Fibroblast of villous mesenchyme (primary cell): ENCODE measurements around the gene MAPT. TPM values are rescaled to one million over a fixed set of nuclear protein-coding genes. Genes with fewer than 3 reads are reported as not detected.

Experiments used
- DNase-seq: peaks from one replicate; pipeline ENCODE4 v3.0.0-alpha.2; 2010; ENCODE audit warnings: low read depth
- H3K4me3 ChIP-seq: 2 replicates; pipeline ENCODE4 v1.5.1; 2011; ENCODE audit warnings: low read depth, mild to moderate bottlenecking, low read length
- total RNA-seq: library from RNA; depleted of rRNA; stranded (reverse); fragments of >200 nt; gene quantifications from 2 replicates; pipeline ENCODE4 v1.2.3, GENCODE V29; 2012
- TF ChIP-seq, protein P1 (sequence below): IDR thresholded peaks from 2 replicates; pipeline ENCODE4 v1.5.1; 2012; ENCODE audit warnings: low read depth, mild to moderate bottlenecking, low read length; ENCODE audit not compliant: insufficient read depth

MAPT gene
- total RNA-seq, 1 donor: not detected

DNA sequence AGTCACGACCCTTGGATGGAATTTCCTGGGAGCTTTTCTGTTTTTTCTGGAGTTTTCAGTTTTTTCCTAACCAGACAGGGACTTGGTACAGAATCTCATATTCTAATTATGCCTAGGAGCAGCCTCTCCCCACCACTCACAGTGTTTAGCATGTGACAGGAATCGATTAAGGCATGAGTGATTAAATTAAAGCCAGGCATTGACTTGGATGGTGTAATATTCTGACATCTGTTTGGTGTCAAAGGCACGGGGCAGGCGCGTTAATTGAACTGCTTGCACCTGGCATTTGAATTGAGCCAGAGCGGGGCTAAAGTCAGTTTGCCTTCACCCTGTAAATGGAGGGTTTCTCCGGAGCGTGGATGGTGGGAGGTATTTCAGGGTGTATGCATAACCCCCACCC lies 11.9 kb downstream of the MAPT start:
- no peak overlapping the region for H3K4me3 ChIP-seq
- TF ChIP-seq, protein P1, sequence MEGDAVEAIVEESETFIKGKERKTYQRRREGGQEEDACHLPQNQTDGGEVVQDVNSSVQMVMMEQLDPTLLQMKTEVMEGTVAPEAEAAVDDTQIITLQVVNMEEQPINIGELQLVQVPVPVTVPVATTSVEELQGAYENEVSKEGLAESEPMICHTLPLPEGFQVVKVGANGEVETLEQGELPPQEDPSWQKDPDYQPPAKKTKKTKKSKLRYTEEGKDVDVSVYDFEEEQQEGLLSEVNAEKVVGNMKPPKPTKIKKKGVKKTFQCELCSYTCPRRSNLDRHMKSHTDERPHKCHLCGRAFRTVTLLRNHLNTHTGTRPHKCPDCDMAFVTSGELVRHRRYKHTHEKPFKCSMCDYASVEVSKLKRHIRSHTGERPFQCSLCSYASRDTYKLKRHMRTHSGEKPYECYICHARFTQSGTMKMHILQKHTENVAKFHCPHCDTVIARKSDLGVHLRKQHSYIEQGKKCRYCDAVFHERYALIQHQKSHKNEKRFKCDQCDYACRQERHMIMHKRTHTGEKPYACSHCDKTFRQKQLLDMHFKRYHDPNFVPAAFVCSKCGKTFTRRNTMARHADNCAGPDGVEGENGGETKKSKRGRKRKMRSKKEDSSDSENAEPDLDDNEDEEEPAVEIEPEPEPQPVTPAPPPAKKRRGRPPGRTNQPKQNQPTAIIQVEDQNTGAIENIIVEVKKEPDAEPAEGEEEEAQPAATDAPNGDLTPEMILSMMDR: no peak

DNA sequence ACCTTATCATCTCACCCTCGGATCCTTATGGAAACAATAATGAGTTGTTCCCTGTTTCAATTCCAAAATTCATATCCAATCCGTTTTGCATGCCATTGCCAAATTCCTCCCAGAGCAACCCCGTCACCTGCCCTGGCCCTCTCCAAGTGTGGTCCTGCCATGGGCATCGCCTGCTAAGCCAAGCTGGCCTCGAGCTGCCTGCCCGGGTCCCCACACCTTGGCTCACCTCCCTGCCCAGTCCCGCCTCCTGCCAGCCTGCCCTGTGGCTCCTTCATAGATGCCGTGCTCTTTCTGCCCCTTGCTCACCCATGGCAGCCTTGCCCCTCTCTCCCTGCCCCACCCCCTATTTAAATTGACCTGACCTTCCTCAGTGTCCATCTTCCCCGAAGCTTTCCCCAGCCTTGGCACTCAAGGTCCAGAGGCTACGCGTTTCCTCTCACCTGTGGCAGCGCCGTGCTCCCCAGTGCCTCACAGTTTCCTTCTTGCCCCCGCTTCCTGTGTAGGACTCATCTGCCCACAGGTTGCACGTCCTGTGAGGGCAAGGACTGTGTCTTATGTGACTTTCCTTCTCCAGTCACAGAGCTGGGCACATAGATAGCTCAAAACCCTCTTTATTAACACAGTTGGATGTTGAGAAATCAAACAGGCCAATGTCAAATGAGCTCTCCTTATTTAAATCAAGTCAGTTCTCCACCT lies 12.7 kb downstream of the MAPT start:
- no peak for DNase-seq
- TF ChIP-seq, protein P1: no peak
- no peak overlapping the region for H3K4me3 ChIP-seq

More for the DNA sequence above, 11.9 kb downstream of the MAPT start:
- DNase-seq: no peak

DNA sequence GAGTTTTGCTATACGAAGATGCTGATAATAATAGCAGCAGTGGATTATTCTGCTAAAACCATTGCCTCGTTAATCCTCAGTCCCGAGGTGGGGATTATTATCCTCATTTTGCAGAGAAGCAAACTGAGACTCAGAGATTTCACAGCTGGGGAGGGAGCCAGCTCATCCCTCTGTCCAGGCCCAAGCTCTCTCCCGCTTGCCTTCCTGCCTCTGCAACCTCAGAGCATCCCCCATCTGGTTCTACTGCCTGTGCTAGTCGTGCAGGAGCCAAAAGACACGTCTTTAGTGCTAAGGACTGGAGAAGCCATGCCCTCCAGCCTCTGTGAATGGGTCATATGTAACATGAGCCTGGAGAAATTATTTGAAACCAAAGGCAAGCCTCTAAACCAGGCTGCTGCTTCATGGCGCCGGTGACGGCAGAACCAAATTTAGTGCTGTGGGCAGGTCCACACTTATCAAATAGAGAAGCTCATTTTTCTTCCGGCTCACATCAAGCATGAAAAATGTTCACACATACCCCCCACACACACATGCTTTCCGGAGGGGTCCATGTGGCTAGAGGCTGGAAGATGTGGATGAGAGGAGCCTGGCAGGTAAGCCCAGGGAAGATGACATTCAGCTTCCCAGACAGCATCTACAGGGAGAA lies 13.5 kb downstream of the MAPT start:
- DNase-seq: no peak
- H3K4me3 ChIP-seq: no peak overlapping the region
- TF ChIP-seq, protein P1: no peak

DNA sequence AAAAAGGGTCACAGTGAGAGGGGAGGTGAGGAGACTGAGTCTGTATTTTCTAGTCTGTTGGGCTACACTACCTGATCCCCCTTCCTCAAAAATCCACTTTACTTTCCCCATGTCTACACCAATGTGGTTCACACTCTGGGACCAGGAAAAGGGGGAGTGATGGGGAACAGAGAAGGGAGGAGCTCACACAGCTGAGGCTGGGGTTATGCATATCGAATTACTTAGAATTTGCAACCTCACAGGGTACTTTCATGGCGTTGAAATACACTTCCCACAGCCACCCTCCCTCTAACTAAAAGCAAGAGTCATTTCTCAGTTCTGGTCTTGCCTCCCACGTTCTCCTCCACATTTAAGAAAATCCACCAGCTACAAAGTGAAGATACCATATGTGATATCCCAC lies 14.1 kb downstream of the MAPT start:
- no peak overlapping the region for H3K4me3 ChIP-seq
- TF ChIP-seq, protein P1: no peak
- no peak for DNase-seq

DNA sequence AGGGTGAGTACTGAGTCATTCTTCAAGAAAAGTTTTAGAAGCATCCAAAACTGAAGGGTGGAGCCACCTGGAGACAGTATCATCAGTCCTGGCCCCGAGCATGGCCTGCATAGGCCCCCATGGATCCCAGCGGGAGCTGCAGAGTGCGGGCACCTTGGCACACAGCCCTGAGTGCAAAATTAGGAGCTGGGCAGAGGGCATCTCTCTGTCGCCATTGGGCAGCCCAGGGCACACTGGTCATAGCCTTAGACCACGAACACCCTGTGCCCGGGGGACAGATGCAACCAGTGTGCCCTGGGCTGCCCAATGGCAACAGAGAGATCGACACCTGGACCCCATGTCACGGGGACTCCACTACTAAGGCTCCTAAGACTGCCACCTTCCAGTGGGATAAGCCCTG lies 14.6 kb downstream of the MAPT start:
- no peak overlapping the region for H3K4me3 ChIP-seq
- no peak for DNase-seq
- TF ChIP-seq, protein P1: no peak

DNA sequence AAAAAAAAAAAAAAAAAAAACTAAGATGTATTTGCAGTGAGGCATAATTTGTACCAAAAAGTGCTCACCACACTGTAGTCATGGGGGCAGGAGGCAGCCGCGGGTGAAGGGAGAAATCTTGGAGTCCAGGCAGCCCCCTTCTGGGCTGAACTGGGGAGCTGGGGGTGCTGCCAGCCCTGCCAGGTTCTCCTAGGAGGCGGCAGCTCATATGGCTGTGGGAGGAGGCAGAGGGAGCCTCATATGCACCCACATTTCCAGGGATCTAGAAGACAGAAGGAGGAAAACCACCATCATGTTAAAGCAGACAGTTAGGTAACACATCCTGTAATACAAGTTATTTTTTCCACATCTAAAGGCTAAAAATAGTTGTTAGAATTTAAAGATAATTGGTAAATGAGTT lies 16.3 kb downstream of the MAPT start:
- H3K4me3 ChIP-seq: no peak overlapping the region
- DNase-seq: no peak
- TF ChIP-seq, protein P1: no peak
